ENCODE measurements around the gene PLCG2. TPM values are rescaled to one million over a fixed set of nuclear protein-coding genes. Genes with fewer than 3 reads are reported as not detected.

The PLCG2 gene
- total and polyA plus RNA-seq, 2 of the 8 experiments (the other 6 are each of a cell fraction or from before 2014, with no cell fraction given): 6.1 to 6.9 TPM

GRCh38 chr16:81841722-81842121, 62.6 kb downstream of the PLCG2 start (continued):
- TF ChIP-seq CHD7 (IDR thresholded peaks at IDR 0.05; ENCODE audit: insufficient replicate concordance, low read length) (no peak), USF2 (IDR thresholded peaks at IDR 0.05; ENCODE audit: low read length) (no peak), YY1 (IDR thresholded peaks at IDR 0.05; ENCODE audit: low read depth, low read length) (no peak), SIN3A (conservative IDR thresholded peaks at IDR 0.05 in 1 of 2, IDR thresholded peaks at IDR 0.05 in 1 of 2; ENCODE audit: low read depth in 1 of 2, low read length in 2 of 2) (no peak), ZNF274 (IDR thresholded peaks at IDR 0.05; ENCODE audit: borderline replicate concordance, extremely low read depth, low read length) (no peak), CHD1 (IDR thresholded peaks at IDR 0.05; ENCODE audit: low read depth, low read length) (no peak), SP4 (IDR thresholded peaks at IDR 0.05; ENCODE audit: low read length) (no peak), CBX5 (IDR thresholded peaks at IDR 0.05; ENCODE audit: low read depth, low read length) (no peak), SAP30 (IDR thresholded peaks at IDR 0.05; ENCODE audit: insufficient read depth, insufficient replicate concordance, low read length) (no peak), HDAC2 (IDR thresholded peaks at IDR 0.05; ENCODE audit: borderline replicate concordance in 1 of 2, low read depth in 2 of 2, low read length in 2 of 2) (no peak)
